SH-SY5Y (cell line): Measurements from ENCODE around the gene EVI5L.

Experiments
- GATA2 ChIP-seq: IDR thresholded peaks from 2 replicates; pipeline ENCODE4 v1.6.1; 2011; ENCODE audit warnings: mild to moderate bottlenecking, low read depth, low read length
- GATA3 ChIP-seq: IDR thresholded peaks from 2 replicates; pipeline ENCODE4 v1.6.1; 2011; ENCODE audit warnings: low read depth, mild to moderate bottlenecking, low read length, moderate library complexity

DNA sequence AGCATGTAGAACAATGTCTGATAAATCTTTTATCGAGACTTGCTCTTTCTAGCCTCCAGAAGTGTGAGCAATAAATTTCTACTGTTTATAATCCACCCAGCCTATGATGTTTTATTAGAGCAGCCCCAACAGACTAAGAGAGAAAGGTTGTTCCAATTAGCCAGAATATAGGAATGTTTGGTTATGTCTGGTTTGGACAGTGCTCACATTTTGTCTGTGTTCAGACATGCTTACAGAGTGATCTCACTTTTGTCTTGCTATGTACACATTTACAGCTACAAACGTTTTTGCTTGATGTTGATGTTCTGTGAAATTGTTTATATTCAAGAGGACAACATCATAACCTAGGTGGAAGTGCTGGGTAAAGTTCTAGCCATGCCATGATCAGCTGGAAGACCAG, 18.0 kb upstream of the EVI5L start:
- no peak for TF ChIP-seq GATA2
- TF ChIP-seq GATA3, result no peak
